DOHH2 (cell line): Measurements from ENCODE around the gene CAP1.

Experiments used
- EZH2phosphoT487 ChIP-seq: fragments of 200-600 bp; sonication (generic); IDR thresholded peaks from 2 replicates; pipeline ENCODE4 v1.6.1; 2017; ENCODE audit warnings: borderline replicate concordance, mild to moderate bottlenecking, antibody characterized with exemption, low read length, moderate library complexity, mixed read lengths
- TF ChIP-seq, protein P1 (sequence below): fragments of 200-600 bp; sonication (generic); IDR thresholded peaks from one replicate; pipeline ENCODE4 v1.5.1; 2014; ENCODE audit warnings: antibody characterized with exemption, mild to moderate bottlenecking, low read depth, low read length; ENCODE audit not compliant: poor library complexity, severe bottlenecking

- TF ChIP-seq, protein P1, sequence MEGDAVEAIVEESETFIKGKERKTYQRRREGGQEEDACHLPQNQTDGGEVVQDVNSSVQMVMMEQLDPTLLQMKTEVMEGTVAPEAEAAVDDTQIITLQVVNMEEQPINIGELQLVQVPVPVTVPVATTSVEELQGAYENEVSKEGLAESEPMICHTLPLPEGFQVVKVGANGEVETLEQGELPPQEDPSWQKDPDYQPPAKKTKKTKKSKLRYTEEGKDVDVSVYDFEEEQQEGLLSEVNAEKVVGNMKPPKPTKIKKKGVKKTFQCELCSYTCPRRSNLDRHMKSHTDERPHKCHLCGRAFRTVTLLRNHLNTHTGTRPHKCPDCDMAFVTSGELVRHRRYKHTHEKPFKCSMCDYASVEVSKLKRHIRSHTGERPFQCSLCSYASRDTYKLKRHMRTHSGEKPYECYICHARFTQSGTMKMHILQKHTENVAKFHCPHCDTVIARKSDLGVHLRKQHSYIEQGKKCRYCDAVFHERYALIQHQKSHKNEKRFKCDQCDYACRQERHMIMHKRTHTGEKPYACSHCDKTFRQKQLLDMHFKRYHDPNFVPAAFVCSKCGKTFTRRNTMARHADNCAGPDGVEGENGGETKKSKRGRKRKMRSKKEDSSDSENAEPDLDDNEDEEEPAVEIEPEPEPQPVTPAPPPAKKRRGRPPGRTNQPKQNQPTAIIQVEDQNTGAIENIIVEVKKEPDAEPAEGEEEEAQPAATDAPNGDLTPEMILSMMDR, result no peak
- no peak for TF ChIP-seq EZH2phosphoT487
Measured at GRCh38 chr1:40094466-40095110, 54.1 kb downstream of the CAP1 start.
